ENCODE data around the gene CFAP410. TPM values are rescaled to one million over a fixed set of nuclear protein-coding genes. Genes with fewer than 3 reads are reported as not detected.

CFAP410 gene
- polyA plus RNA-seq, 1 donor from 2014 or later, result 36.5 TPM

GRCh38 chr21:44288251-44289110 is 50.7 kb downstream of the CFAP410 start:
- Histone ChIP-seq H3K9ac (ENCODE audit: low read length) (no peak overlapping the region), H4K20me1 (ENCODE audit: insufficient read depth) (no peaks in the 10 kb centered on the region), H3K4me3 (ENCODE audit: low read length) (no peak overlapping the region), H2AFZ (ENCODE audit: low read depth, low read length) (no peak overlapping the region), H3K79me2 (replicated peaks; ENCODE audit: insufficient read depth, low read length) (no peaks in the 10 kb centered on the region), H3K4me2 (ENCODE audit: low read length) (no peak overlapping the region), H3K36me3 (ENCODE audit: insufficient read depth, low read length) (no peaks in the 10 kb centered on the region), H3F3A (ENCODE audit: insufficient read depth, low read length, poor library complexity, severe bottlenecking) (no peaks in the 10 kb centered on the region), H3K27me3 (ENCODE audit: insufficient read depth, low read depth, low read length) (peaks cover 13% of the 10 kb centered on the region), H3K9me2 (ENCODE audit: insufficient read depth, low read length) (no peaks in the 10 kb centered on the region), H3K9me3 (ENCODE audit: low read length) (no peaks in the 10 kb centered on the region), H3K27ac (ENCODE audit: low read length) (no peak overlapping the region)
- TF ChIP-seq REST (IDR thresholded peaks at IDR 0.05; ENCODE audit: borderline replicate concordance) (no peak), POLR2AphosphoS5 (IDR thresholded peaks at IDR 0.05) (no peak), RAD21 (conservative IDR thresholded peaks at IDR 0.05) (no peak), CTCF (IDR thresholded peaks at IDR 0.05; ENCODE audit: poor library complexity, severe bottlenecking) (no peak), EZH2 (IDR thresholded peaks at IDR 0.05; ENCODE audit: borderline replicate concordance, insufficient read depth, low read length, poor library complexity, severe bottlenecking) (no peak), MXI1 (conservative IDR thresholded peaks at IDR 0.05; ENCODE audit: poor library complexity, severe bottlenecking) (no peak), TAF1 (IDR thresholded peaks at IDR 0.05; ENCODE audit: low read depth) (no peak), EP300 (conservative IDR thresholded peaks at IDR 0.05; ENCODE audit: poor library complexity, severe bottlenecking) (no peak), SMC3 (conservative IDR thresholded peaks at IDR 0.05; ENCODE audit: poor library complexity) (no peak)

GRCh38 chr21:44286716-44287632 is 52.2 kb downstream of the CFAP410 start:
- H3K4me2 ChIP-seq (ENCODE audit: low read length), result no peak overlapping the region
- H2AFZ ChIP-seq (ENCODE audit: low read depth, low read length), result no peak overlapping the region
- no peak overlapping the region for H3K4me3 ChIP-seq (ENCODE audit: low read length)
- no peaks in the 10 kb centered on the region for H3K9me3 ChIP-seq (ENCODE audit: low read length)
- no peaks in the 10 kb centered on the region for H3K9me2 ChIP-seq (ENCODE audit: insufficient read depth, low read length)
- H3K27ac ChIP-seq (ENCODE audit: low read length), result no peak overlapping the region
- TF ChIP-seq EP300 (conservative IDR thresholded peaks at IDR 0.05; ENCODE audit: poor library complexity, severe bottlenecking) (no peak), TAF1 (IDR thresholded peaks at IDR 0.05; ENCODE audit: low read depth) (no peak), POLR2AphosphoS5 (IDR thresholded peaks at IDR 0.05) (no peak), REST (IDR thresholded peaks at IDR 0.05; ENCODE audit: borderline replicate concordance) (no peak), SMC3 (conservative IDR thresholded peaks at IDR 0.05; ENCODE audit: poor library complexity) (no peak), RAD21 (conservative IDR thresholded peaks at IDR 0.05) (no peak), MXI1 (conservative IDR thresholded peaks at IDR 0.05; ENCODE audit: poor library complexity, severe bottlenecking) (no peak), CTCF (IDR thresholded peaks at IDR 0.05; ENCODE audit: poor library complexity, severe bottlenecking) (no peak), EZH2 (IDR thresholded peaks at IDR 0.05; ENCODE audit: borderline replicate concordance, insufficient read depth, low read length, poor library complexity, severe bottlenecking) (no peak)
- no peaks in the 10 kb centered on the region for H3K36me3 ChIP-seq (ENCODE audit: insufficient read depth, low read length)
- H3K9ac ChIP-seq (ENCODE audit: low read length), result no peak overlapping the region
- H3K27me3 ChIP-seq (ENCODE audit: insufficient read depth, low read depth, low read length), result peaks cover 13% of the 10 kb centered on the region
- H3K79me2 ChIP-seq (replicated peaks; ENCODE audit: insufficient read depth, low read length), result no peaks in the 10 kb centered on the region
- H4K20me1 ChIP-seq (ENCODE audit: insufficient read depth), result no peaks in the 10 kb centered on the region
- no peaks in the 10 kb centered on the region for H3F3A ChIP-seq (ENCODE audit: insufficient read depth, low read length, poor library complexity, severe bottlenecking)

All from neural cell (in vitro differentiated cells).